ENCODE results near the gene ERBIN. TPM values are rescaled to one million over a fixed set of nuclear protein-coding genes. Genes with fewer than 3 reads are reported as not detected.
"Not testable (repeated sequence)": the region's sequence is repeated elsewhere in the genome, so short reads cannot be mapped to it uniquely, and the experiment has no call there.

Gene ERBIN
- total RNA-seq, 2 donors from 2014 or later, result 55.0 to 61.5 TPM

GRCh38 chr5:66041627-66042026, 115.3 kb downstream of the ERBIN start:
- no peak for TF ChIP-seq CTCF (IDR thresholded peaks at IDR 0.05)
- Histone ChIP-seq H3K9me3 (no peaks in the 10 kb centered on the region), H3K27me3 (replicated peaks; ENCODE audit: insufficient read depth) (no peaks in the 10 kb centered on the region), H3K27ac (no peak overlapping the region), H3K36me3 (peaks cover 13% of the 10 kb centered on the region), H3K4me1 (ENCODE audit: control insufficient read depth in 1 of 2, low read depth in 2 of 2) (peaks cover 10 to 11% of the 10 kb centered on the region in 2 donors), H3K4me3 (no peak overlapping the region)
- no peak for DNase-seq (ENCODE audit: low spot score)
- ATAC-seq (ENCODE audit: insufficient number of reproducible peaks, low FRiP score, low read depth), result no peak

DNA sequence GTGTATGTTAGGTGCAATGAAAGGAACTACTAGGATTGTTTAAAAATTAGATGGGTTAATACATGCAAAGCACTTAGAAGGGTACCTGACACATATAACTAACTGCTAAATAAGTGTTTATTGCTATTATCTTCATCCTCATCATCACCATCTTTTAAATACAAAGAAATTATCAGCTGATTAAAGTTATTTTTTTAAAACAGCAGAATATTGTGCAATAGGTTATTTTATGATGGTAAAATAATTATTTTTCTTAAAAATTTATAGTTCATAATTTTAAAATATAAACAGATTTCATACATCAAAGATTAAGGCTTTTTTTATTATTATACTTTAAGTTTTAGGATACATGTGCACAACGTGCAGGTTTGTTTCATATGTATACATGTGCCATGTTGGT, 130.9 kb downstream of the ERBIN start:
- Histone ChIP-seq H3K4me3 (no peak overlapping the region), H3K27me3 (replicated peaks; ENCODE audit: insufficient read depth) (no peaks in the 10 kb centered on the region), H3K9me3 (no peaks in the 10 kb centered on the region), H3K27ac (no peak overlapping the region), H3K36me3 (peaks cover 7% of the 10 kb centered on the region), H3K4me1 (ENCODE audit: control insufficient read depth in 1 of 2, low read depth in 2 of 2) (no peaks in the 10 kb centered on the region)
- ATAC-seq (ENCODE audit: insufficient number of reproducible peaks, low FRiP score, low read depth), result no peak
- no peak for DNase-seq (ENCODE audit: low spot score)
- TF ChIP-seq CTCF (IDR thresholded peaks at IDR 0.05), result no peak

DNA sequence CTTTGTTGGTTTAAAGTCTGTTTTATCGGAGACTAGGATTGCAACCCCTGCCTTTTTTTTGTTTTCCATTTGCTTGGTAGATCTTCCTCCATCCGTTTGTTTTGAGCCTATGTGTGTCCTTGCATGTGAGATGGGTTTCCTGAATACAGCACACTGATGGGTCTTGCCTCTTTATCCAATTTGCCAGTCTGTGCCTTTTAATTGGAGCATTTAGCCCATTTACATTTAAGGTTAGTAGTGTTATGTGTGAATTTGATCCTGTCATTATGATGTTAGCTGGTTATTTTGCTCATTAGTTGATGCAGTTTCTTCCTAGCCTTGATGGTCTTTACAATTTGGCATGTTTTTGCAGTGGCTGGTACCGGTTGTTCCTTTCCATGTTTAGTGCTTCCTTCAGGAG, 134.9 kb downstream of the ERBIN start:
- ATAC-seq (ENCODE audit: insufficient number of reproducible peaks, low FRiP score, low read depth); H3K27me3 ChIP-seq (replicated peaks; ENCODE audit: insufficient read depth); H3K27ac ChIP-seq; H3K4me3 ChIP-seq; DNase-seq (ENCODE audit: low spot score); H3K9me3 ChIP-seq; H3K36me3 ChIP-seq; H3K4me1 ChIP-seq (ENCODE audit: control insufficient read depth in 1 of 2, low read depth in 2 of 2): not testable (repeated sequence)

DNA sequence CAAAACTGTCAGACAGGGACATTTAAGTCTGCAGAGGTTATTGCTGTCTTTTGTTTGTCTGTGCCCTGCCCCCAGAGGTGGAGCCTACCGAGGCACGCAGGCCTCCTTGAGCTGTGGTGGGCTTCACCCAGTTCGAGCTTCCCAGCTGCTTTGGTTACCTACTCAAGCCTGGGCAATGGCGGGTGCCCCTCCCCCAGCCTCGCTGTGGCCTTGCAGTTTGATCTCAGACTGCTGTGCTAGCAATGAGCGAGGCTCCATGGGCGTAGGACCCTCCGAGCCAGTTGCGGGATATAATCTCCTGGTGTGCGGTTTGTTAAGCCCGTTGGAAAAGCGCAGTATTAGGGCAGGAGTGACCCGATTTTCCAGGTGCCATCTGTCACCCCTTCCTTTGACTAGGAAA, 136.7 kb downstream of the ERBIN start:
- not testable (repeated sequence) for DNase-seq (ENCODE audit: low spot score); H3K27me3 ChIP-seq (replicated peaks; ENCODE audit: insufficient read depth); ATAC-seq (ENCODE audit: insufficient number of reproducible peaks, low FRiP score, low read depth); H3K36me3 ChIP-seq; H3K4me1 ChIP-seq (ENCODE audit: control insufficient read depth in 1 of 2, low read depth in 2 of 2); H3K4me3 ChIP-seq; H3K27ac ChIP-seq; H3K9me3 ChIP-seq

DNA sequence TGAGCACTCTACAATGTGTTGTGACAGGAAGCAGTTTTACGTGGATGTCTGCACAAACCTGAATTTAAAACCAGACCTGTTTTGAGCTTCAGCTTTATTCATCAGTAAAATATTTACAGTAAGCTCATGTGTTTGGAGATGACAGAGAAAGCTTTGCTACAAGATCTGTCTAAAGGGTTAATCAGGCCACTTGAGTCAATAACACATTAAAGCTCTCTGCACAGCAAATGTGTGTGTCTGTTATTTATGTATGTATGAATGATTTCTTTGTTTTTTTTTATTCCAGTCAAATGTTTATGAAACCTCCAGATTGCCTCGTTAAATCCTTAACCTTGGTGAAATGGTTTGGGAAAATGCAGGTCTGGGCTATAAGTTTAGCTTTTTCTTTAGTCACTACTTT, 140.5 kb downstream of the ERBIN start:
- Histone ChIP-seq H3K9me3 (no peaks in the 10 kb centered on the region), H3K4me3 (no peak overlapping the region), H3K27me3 (replicated peaks; ENCODE audit: insufficient read depth) (no peaks in the 10 kb centered on the region), H3K4me1 (ENCODE audit: control insufficient read depth in 1 of 2, low read depth in 2 of 2) (no peaks in the 10 kb centered on the region), H3K27ac (no peak overlapping the region), H3K36me3 (no peaks in the 10 kb centered on the region)
- TF ChIP-seq CTCF (IDR thresholded peaks at IDR 0.05), result no peak
- DNase-seq (ENCODE audit: low spot score) (no peak), ATAC-seq (ENCODE audit: insufficient number of reproducible peaks, low FRiP score, low read depth) (no peak)

GRCh38 chr5:66072031-66072430, 145.7 kb downstream of the ERBIN start:
- Histone ChIP-seq H3K27ac (no peak overlapping the region), H3K4me3 (no peak overlapping the region), H3K36me3 (no peaks in the 10 kb centered on the region), H3K4me1 (ENCODE audit: control insufficient read depth in 1 of 2, low read depth in 2 of 2) (no peaks in the 10 kb centered on the region), H3K9me3 (no peaks in the 10 kb centered on the region), H3K27me3 (replicated peaks; ENCODE audit: insufficient read depth) (no peaks in the 10 kb centered on the region)
- TF ChIP-seq CTCF (IDR thresholded peaks at IDR 0.05), result no peak
- no peak for ATAC-seq (ENCODE audit: insufficient number of reproducible peaks, low FRiP score, low read depth)
- no peak for DNase-seq (ENCODE audit: low spot score)

Data from thoracic aorta (tissue), 2 donors.